Osteoblast (primary cell): ENCODE results near the gene FBXW9. TPM values are rescaled to one million over a fixed set of nuclear protein-coding genes. Genes with fewer than 3 reads are reported as not detected.

ENCODE experiments used
- DNase-seq: peaks from one replicate; pipeline ENCODE4 v3.0.0; 2011; ENCODE audit warnings: low spot score, mixed read lengths; ENCODE audit not compliant: insufficient read length; ENCODE audit errors: missing footprints
- H2AFZ ChIP-seq: 2 replicates; pipeline ENCODE4 v1.6.0; 2011; ENCODE audit warnings: mild to moderate bottlenecking, low read length
- H3K27ac ChIP-seq: 2 replicates; pipeline ENCODE4 v1.5.1; 2011; ENCODE audit warnings: mild to moderate bottlenecking, low read depth, low read length, moderate library complexity
- H3K27me3 ChIP-seq: 2 replicates; pipeline ENCODE4 v1.6.0; 2012; ENCODE audit warnings: mild to moderate bottlenecking, control low read depth, inconsistent platforms, low read length, moderate library complexity; ENCODE audit not compliant: insufficient read depth
- H3K36me3 ChIP-seq: 2 replicates; pipeline ENCODE4 v1.5.1; 2011; ENCODE audit warnings: mild to moderate bottlenecking, low read length, control low read depth, moderate library complexity; ENCODE audit not compliant: insufficient read depth
- H3K4me1 ChIP-seq: 2 replicates; pipeline ENCODE4 v1.5.1; 2011; ENCODE audit warnings: mild to moderate bottlenecking, low read length, control low read depth, moderate library complexity; ENCODE audit not compliant: insufficient read depth
- H3K4me2 ChIP-seq: 2 replicates; pipeline ENCODE4 v1.6.0; 2011; ENCODE audit warnings: mild to moderate bottlenecking, low read length; ENCODE audit not compliant: insufficient read depth
- H3K4me3 ChIP-seq: fragments of 200-600 bp; sonication (generic); 3 replicates; pipeline ENCODE4 v1.5.1; 2012; ENCODE audit warnings: mild to moderate bottlenecking, low read length, inconsistent platforms; ENCODE audit not compliant: insufficient read depth
- H3K79me2 ChIP-seq: 2 replicates; pipeline ENCODE4 v1.6.0; 2012; ENCODE audit warnings: mild to moderate bottlenecking, low read length, control low read depth, inconsistent platforms; ENCODE audit not compliant: insufficient read depth
- H3K9me3 ChIP-seq: 2 replicates; pipeline ENCODE4 v1.5.1; 2011; ENCODE audit warnings: low read depth, low read length, control low read depth
- H4K20me1 ChIP-seq: 2 replicates; pipeline ENCODE4 v1.6.0; 2012; ENCODE audit warnings: mild to moderate bottlenecking, low read length, control low read depth; ENCODE audit not compliant: insufficient read depth
- total RNA-seq: library from RNA; depleted of rRNA; stranded (reverse); fragments of >200 nt; gene quantifications from 2 replicates; pipeline ENCODE4 v1.2.3, GENCODE V29; 2012
- TF ChIP-seq, protein P1 (sequence below): IDR thresholded peaks from 2 replicates; pipeline ENCODE4 v1.5.1; 2011; ENCODE audit warnings: mild to moderate bottlenecking, low read depth, low read length, moderate library complexity; ENCODE audit errors: extremely low read depth

FBXW9 gene
- total RNA-seq: 17.1 and 18.5 TPM in 2 replicates

DNA sequence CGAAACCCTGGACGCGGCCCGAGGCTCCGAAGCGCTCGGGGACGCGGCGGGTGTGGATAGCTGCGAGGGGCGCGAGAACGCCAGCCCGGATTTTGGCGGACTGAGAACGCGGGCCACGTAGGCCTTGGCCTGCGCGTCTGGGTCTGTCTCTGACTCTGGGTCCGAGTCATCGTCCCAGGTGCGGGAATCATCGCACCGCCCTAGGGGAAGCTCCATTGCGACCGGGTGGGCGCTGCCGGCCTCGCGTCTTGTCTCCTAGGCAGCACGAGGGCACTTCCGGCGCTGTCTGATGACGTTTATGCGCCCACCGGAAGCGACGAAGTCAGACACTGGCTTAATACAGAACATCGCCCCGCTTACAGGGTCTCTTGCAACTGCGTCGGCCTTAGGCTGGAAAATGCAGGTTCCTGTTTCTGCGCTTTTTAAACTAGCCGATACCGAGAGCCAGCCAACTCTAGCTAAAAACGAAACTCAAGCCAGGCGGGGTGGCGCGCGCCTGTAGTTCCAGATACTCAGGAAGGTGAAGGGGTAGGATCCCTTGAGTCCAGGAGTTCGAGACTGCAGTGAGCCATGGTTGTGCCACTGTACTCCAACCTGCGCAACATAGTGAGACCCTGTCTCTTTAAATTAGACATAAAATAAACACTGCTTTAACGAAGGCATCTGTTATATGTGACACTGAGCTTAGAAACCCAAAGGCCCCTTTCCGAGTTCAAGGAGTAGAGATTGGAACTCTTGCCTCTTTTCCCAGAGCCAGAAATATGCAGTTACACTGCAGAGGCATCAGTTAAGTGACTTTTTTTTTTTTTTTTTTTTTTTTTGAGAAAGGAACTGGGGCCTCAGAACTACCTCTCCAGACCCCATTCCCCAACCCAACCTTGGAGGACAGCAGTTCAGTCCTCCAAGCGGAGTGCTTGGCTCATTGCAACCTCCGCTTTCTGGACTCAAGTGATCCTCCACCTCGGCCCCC, at the start of gene FBXW9:
Gene FBXW9, minus strand, starts transcription at position 266 of the 970 bp plus-strand sequence. Its CDS starts 50 bp downstream, at position 216.
- peak within 1 kb of the TSS; percentile 67 for H3K27ac ChIP-seq
- H3K4me2 ChIP-seq: peak within 1 kb of the TSS; percentile 88
- H3K4me1 ChIP-seq: peaks cover 9% of the 10 kb centered on the region
- H2AFZ ChIP-seq: peak within 1 kb of the TSS; percentile 83
- TF ChIP-seq, protein P1, sequence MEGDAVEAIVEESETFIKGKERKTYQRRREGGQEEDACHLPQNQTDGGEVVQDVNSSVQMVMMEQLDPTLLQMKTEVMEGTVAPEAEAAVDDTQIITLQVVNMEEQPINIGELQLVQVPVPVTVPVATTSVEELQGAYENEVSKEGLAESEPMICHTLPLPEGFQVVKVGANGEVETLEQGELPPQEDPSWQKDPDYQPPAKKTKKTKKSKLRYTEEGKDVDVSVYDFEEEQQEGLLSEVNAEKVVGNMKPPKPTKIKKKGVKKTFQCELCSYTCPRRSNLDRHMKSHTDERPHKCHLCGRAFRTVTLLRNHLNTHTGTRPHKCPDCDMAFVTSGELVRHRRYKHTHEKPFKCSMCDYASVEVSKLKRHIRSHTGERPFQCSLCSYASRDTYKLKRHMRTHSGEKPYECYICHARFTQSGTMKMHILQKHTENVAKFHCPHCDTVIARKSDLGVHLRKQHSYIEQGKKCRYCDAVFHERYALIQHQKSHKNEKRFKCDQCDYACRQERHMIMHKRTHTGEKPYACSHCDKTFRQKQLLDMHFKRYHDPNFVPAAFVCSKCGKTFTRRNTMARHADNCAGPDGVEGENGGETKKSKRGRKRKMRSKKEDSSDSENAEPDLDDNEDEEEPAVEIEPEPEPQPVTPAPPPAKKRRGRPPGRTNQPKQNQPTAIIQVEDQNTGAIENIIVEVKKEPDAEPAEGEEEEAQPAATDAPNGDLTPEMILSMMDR: no peak
- no peaks in the 10 kb centered on the region for H3K9me3 ChIP-seq
- no peaks in the 10 kb centered on the region for H3K27me3 ChIP-seq
- no peaks in the 10 kb centered on the region for H4K20me1 ChIP-seq
- H3K4me3 ChIP-seq: peak within 1 kb of the TSS; percentile 90
- peak; percentile 100 for DNase-seq
- H3K36me3 ChIP-seq: peaks cover 36% of the 10 kb centered on the region
- H3K79me2 ChIP-seq: peaks cover 16% of the 10 kb centered on the region

DNA sequence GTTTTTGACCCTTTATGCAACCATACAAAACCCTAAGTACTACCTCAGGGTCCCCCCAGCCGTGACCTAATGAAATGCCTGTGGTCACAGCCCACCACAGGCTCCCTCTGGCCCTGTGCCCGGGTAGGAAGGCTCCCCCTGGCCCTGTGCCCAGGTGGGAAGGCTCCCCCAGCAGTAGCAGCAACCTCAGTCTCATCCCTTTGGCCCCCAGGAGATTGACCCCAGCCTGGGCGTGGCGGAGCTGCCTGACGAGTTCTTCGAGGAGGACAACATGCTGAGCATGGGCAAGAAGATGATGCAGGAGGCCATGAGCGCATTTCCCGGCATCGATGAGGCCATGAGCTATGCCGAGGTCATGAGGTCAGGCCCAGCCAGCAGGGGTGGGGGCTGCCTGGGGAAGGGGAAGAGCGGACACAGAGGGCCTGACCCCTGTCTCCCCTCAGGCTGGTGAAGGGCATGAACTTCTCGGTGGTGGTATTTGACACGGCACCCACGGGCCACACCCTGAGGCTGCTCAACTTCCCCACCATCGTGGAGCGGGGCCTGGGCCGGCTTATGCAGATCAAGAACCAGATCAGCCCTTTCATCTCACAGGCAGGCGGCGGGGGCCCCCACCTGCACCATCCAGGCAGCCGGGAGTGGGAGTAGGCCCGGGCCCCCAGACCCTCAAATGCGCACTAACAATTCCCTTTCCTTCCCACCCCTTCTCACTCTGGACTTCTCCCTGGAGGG, 48.9 kb upstream of the FBXW9 start:
- TF ChIP-seq, protein P1: no peak
- no peak overlapping the region for H3K4me2 ChIP-seq
- H3K4me1 ChIP-seq: peaks cover 9% of the 10 kb centered on the region
- no peaks in the 10 kb centered on the region for H3K9me3 ChIP-seq
- H3K4me3 ChIP-seq: no peak overlapping the region
- no peaks in the 10 kb centered on the region for H4K20me1 ChIP-seq
- peaks cover 4% of the 10 kb centered on the region for H3K27me3 ChIP-seq
- peaks cover 22% of the 10 kb centered on the region for H3K36me3 ChIP-seq
- no peaks in the 10 kb centered on the region for H3K79me2 ChIP-seq
- DNase-seq: peak; percentile 55
- no peak overlapping the region for H2AFZ ChIP-seq
- no peak overlapping the region for H3K27ac ChIP-seq

DNA sequence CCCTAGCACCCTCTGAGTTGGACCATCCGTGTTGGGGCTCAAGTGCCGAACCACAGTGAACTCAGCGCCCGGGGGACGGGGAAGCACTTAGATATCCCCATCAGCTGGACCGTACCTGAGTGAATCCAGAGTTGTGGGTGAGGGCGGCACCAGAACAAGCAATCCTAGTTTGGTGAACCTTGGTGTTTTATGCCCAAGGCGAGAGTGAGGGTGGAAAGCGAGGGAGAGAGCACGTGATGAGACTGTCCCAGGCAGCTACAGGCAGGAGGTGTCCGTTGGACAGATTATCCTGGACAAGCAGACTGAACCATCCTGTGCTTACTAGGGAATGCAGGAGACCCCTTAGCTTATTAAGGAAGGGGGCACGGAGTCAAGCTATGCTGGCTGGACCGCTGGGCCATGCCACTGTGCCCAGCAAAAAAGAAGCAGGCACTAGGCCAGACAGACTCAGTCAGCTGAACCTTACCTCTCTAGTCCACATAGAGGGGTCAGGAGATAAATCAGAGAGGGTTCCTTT, 41.5 kb upstream of the FBXW9 start:
- Histone ChIP-seq H3K4me2 (peak overlapping the region; percentile 91), H3K27me3 (no peaks in the 10 kb centered on the region), H3K4me3 (peak overlapping the region; percentile 97), H3K27ac (peak overlapping the region; percentile 100), H3K36me3 (peaks cover 10% of the 10 kb centered on the region), H2AFZ (peak overlapping the region; percentile 97), H4K20me1 (peaks cover 10% of the 10 kb centered on the region), H3K4me1 (peaks cover 25% of the 10 kb centered on the region), H3K9me3 (no peaks in the 10 kb centered on the region), H3K79me2 (peaks cover 39% of the 10 kb centered on the region)
- TF ChIP-seq, protein P1: no peak
- peak; percentile 68 for DNase-seq
